Measurements from ENCODE around the gene SNTB2. TPM values are rescaled to one million over a fixed set of nuclear protein-coding genes. Genes with fewer than 3 reads are reported as not detected.

Gene SNTB2
- total and polyA plus RNA-seq, 7 donors, result 2.7 to 19.4 (median 12.6) TPM

GRCh38 chr16:69329369-69330285, 142.7 kb downstream of the SNTB2 start:
- Histone ChIP-seq H3K27ac (peak overlapping the region; percentile 98), H3K9me3 (no peaks in the 10 kb centered on the region), H3K4me3 (peak overlapping the region; percentile 92), H3K36me3 (ENCODE audit: insufficient read depth in 1 of 2, low read depth in 1 of 2) (peaks cover 0 to 70% of the 10 kb centered on the region in 2 donors), H3K27me3 (ENCODE audit: insufficient read depth in 3 of 3, low read length in 2 of 3) (no peaks in the 10 kb centered on the region), H3K4me1 (peaks cover 56% of the 10 kb centered on the region)
- DNase-seq, result no peak
- WGBS, 3 donors, result 6% methylated on average over 63 to 77 of the region's 77 CpGs
- peak; percentile 33 to 50 (median 43) for ATAC-seq
- intact Hi-C loops (cut with DNase I), result no loop called here
- no peak for TF ChIP-seq CTCF (IDR thresholded peaks at IDR 0.05)

GRCh38 chr16:69330286-69331109, 143.5 kb downstream of the SNTB2 start, which contains the start of gene PDF:
Gene PDF, minus strand, starts transcription at chr16:69330588. Its CDS starts 18 bp downstream, at chr16:69330570.
- peaks cover 0 to 70% of the 10 kb centered on the region in 2 donors for H3K36me3 ChIP-seq (ENCODE audit: insufficient read depth in 1 of 2, low read depth in 1 of 2)
- DNase-seq, result peak; percentile 94 to 97
- peaks cover 47% of the 10 kb centered on the region for H3K4me1 ChIP-seq
- peak within 1 kb of the TSS; percentile 92 for H3K4me3 ChIP-seq
- H3K9me3 ChIP-seq, result no peaks in the 10 kb centered on the region
- intact Hi-C loops (cut with DNase I), result no loop called here
- no peaks in the 10 kb centered on the region for H3K27me3 ChIP-seq (ENCODE audit: insufficient read depth in 3 of 3, low read length in 2 of 3)
- ATAC-seq, result peak; percentile 89 to 93 (median 92)
- 1 to 2% (median 1%) methylated on average over 41 to 93 of the region's 93 CpGs for WGBS, 3 donors
- peak within 1 kb of the TSS; percentile 98 for H3K27ac ChIP-seq
- TF ChIP-seq CTCF (IDR thresholded peaks at IDR 0.05), result no peak

GRCh38 chr16:69334696-69335095, 147.7 kb downstream of the SNTB2 start:
- Histone ChIP-seq H3K27ac (no peak overlapping the region), H3K27me3 (ENCODE audit: insufficient read depth in 3 of 3, low read length in 2 of 3) (no peaks in the 10 kb centered on the region), H3K4me3 (no peak overlapping the region), H3K4me1 (peaks cover 21% of the 10 kb centered on the region), H3K9me3 (no peaks in the 10 kb centered on the region), H3K36me3 (ENCODE audit: insufficient read depth in 1 of 2, low read depth in 1 of 2) (peaks cover 0 to 57% of the 10 kb centered on the region in 2 donors)
- 90 to 92% (median 91%) methylated on average over 9 of the region's 9 CpGs for WGBS, 3 donors
- ATAC-seq (no peak), DNase-seq (no peak)
- TF ChIP-seq CTCF (IDR thresholded peaks at IDR 0.05), result no peak
- intact Hi-C loops (cut with DNase I), result no loop called here

- Histone ChIP-seq H3K4me3 (peak overlapping the region; percentile 91), H3K4me1 (peaks cover 23% of the 10 kb centered on the region), H3K27ac (peak overlapping the region; percentile 94), H3K9me3 (no peaks in the 10 kb centered on the region), H3K27me3 (ENCODE audit: insufficient read depth in 3 of 3, low read length in 2 of 3) (no peaks in the 10 kb centered on the region), H3K36me3 (ENCODE audit: insufficient read depth in 1 of 2, low read depth in 1 of 2) (peaks cover 5 to 65% of the 10 kb centered on the region in 2 donors)
- ATAC-seq (peak in 1 of 4 donors; percentile 1), DNase-seq (no peak)
- WGBS, 3 donors, result 16 to 18% (median 17%) methylated on average over 46 of the region's 46 CpGs
- TF ChIP-seq CTCF (IDR thresholded peaks at IDR 0.05), result no peak
- intact Hi-C loops (cut with DNase I), result loop anchor here in 1 of 2 donors (1.0 kb wide), 1 partner anchor 27 kb away; the partner anchor contains the start of gene VPS4A
These were observed 151.8 kb downstream of the SNTB2 start for GRCh38 chr16:69338557-69339288.

All from psoas muscle (tissue), 8 donors.